ENCODE measurements around the gene DCC. TPM values are rescaled to one million over a fixed set of nuclear protein-coding genes. Genes with fewer than 3 reads are reported as not detected.

Gene DCC
- polyA plus RNA-seq, 4 donors, result 9.6 to 35.6 (median 10.8) TPM

GRCh38 chr18:53266850-53267249 is 926.9 kb downstream of the DCC start:
- DNase-seq (ENCODE audit: low read depth in 4 of 4, low spot score in 3 of 4), result no peak

DNA sequence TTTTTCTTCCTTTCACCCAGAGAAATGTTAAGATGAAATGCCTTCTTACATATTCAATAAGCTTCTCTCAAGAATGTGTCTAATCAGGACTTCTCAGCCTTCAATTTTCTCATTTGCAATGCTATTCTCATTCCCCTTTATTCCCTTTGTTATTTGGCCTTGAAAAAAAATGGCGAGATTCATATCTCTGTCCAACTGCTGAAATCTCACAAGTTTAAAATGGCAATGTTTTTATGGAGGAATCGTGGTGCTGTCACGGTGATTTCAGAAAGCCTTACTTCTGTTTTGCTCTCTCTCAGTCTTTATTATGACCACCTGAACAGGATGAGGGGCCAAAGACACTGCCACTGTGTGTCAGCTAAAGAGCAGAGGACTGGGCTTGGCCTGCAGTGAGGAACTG is 928.5 kb downstream of the DCC start:
- no peak for DNase-seq (ENCODE audit: low read depth in 4 of 4, low spot score in 3 of 4)

DNA sequence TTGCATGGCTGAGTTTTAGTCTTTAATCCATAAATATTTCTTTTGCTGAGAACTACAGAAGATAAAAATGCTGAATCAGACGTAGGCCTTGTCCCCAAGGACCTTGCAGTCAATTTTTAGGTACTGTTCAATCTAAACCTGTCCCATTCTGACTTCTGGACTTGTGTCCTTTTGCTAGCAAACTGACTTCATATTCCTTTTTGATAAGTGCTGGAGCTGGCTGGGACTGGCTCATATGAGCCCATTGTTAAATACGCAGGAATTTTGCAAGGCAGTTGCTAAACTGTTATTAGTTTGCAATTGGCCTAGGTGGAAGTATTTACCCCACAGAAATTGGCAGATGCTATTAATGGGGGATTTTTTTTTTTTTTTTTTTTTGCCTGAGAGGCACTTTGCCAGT is 941.4 kb downstream of the DCC start:
- DNase-seq (ENCODE audit: low read depth in 4 of 4, low spot score in 3 of 4), result no peak

DNA sequence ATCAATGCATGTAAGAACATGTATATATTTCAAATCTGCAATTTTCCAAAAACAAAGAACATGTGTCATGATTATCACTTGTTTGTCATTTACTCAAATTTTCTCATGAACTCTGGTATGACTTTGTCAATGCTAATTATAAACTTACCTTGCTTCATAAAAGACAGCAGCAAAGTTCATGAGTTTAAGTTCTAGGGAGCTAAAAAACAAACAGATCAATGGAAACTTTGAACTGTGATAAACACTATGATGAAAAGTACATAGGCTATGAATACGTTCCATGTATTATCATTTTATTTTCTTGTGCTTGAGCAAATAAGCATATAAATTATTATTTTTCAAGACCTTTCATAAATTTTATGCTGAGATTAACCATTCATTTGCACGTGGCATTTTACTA is 943.7 kb downstream of the DCC start:
- no peak for DNase-seq (ENCODE audit: low read depth in 4 of 4, low spot score in 3 of 4)

- peak in 3 of 4 donors; percentile 16 to 47 (median 18) for DNase-seq (ENCODE audit: low read depth in 4 of 4, low spot score in 3 of 4)
Measured at GRCh38 chr18:53305461-53305860, 965.5 kb downstream of the DCC start.

- no peak for DNase-seq (ENCODE audit: low read depth in 4 of 4, low spot score in 3 of 4)
Measured at GRCh38 chr18:53319628-53320027, 979.6 kb downstream of the DCC start.

DNA sequence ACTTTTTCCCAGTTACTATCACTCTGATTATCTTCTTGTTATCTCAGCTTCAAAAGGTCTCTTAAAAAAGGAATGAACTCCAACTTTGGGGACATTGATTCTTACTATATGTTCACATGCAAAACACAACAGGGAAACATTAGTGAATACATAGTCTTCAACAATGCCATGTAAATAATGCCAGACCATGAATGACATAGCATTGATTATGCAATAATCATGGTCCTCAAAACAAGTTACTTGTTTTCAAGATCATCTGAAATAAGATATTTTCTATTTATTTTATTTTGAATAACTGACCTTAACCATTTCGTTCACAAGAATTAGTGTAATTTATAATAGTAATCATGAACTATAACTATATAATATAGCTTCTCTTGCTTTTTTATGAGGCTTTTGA is 982.2 kb downstream of the DCC start:
- no peak for DNase-seq (ENCODE audit: low read depth in 4 of 4, low spot score in 3 of 4)

DNA sequence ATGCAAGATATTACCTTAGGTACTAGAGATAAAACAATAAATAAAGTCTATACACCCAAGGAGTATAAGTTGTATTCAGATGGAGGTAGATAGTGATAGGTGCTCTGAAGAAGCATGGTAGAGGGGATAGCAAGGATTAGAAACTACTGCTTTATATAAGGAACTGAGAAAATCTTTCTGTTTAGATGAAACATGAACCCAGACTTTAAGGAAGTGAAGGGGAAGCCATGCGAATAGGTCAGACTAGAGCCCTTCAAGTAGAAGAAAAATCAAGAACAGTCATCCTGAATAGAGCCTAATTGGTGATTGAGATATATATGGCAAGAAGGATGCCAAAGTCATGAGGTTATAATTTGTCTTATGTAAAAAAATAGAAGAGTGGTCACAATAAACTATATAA is 984.4 kb downstream of the DCC start:
- DNase-seq (ENCODE audit: low read depth in 4 of 4, low spot score in 3 of 4), result no peak

DNA sequence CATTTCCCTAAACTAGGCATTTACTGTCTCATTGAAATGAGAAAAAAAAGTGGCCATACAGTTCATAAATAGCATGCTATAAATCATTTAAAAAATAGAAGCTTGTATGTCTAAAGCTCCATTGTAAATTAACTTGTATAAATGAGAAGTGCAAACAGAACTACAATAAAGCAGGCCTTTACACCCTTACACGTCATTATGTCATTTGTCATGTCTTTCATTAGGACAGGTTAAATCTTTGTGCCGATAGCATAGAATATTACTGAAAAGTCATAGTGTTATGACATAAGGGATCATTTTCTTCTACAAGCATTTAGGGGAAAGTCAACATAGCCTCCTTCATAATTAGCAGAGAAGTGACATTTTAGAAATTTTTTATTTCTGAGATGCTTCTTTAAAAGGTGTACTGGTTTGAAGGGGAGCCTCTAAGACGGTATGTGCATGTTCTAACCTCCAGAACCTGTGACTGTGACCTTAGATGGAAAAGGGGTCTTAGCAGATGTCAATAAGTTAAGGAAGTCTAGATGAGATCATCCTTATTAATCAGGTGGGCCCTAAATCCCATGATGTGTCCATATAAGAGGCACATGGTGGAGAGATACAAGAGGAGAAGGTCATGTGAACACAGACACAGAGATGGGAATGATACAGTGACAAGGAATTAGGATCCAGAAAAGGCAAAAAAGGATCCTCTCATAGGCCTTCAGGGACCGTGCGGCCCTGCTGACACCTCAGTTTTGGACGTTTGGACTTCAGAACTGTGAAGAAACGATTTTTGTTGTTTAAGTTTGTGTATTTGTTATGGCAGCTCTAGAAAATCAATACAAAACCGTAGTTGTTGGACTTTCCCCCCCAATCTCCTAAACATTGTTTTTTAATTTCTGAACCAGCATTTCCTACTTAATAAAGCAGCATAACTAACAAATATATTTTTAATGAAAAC is 1020.8 kb downstream of the DCC start:
- no peak for DNase-seq (ENCODE audit: low read depth in 4 of 4, low spot score in 3 of 4)

- DNase-seq (ENCODE audit: low read depth in 4 of 4, low spot score in 3 of 4), result no peak
Measured at GRCh38 chr18:53375621-53376020, 1035.6 kb downstream of the DCC start.

GRCh38 chr18:53380063-53380639 is 1040.2 kb downstream of the DCC start:
- peak in 2 of 4 donors; percentile 38 to 41 for DNase-seq (ENCODE audit: low read depth in 4 of 4, low spot score in 3 of 4)

GRCh38 chr18:53382870-53383269 is 1042.9 kb downstream of the DCC start:
- no peak for DNase-seq (ENCODE audit: low read depth in 4 of 4, low spot score in 3 of 4)

DNA sequence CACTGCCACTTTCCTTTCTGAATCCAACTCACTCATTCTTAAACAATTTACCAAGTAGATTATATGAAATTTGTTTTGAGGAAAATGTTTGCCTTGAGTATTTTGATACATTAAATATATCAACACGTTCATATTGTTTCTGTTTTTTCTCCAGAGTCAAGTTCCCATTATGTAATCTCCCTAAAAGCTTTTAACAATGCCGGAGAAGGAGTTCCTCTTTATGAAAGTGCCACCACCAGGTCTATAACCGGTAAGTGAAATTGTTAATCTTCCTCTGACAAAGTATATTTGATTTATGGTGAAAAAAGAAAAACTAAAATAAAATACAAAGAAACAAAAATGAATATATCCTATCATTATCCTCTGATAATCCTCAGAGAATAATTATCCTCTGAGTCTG is 1045.9 kb downstream of the DCC start:
- no peak for DNase-seq (ENCODE audit: low read depth in 4 of 4, low spot score in 3 of 4)

DNA sequence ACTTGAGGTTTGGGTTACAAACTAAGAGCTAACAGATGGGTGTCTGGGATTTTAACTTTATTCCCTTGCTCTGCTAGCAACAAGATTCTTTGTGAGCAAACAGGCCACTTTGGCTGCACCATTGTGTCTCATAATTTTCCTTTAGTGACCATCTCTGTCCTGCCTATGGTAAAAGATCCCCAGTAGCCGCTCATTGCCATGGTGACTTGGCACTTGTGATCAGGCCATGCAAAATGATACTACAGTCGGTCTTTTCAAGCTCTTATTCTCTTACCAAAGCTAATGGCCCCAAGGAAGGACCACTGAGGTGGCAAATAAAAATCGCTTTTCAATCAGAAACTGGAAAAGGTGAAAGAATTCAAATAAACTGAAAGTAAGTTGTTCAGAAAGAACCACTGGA is 1047.6 kb downstream of the DCC start:
- no peak for DNase-seq (ENCODE audit: low read depth in 4 of 4, low spot score in 3 of 4)

DNA sequence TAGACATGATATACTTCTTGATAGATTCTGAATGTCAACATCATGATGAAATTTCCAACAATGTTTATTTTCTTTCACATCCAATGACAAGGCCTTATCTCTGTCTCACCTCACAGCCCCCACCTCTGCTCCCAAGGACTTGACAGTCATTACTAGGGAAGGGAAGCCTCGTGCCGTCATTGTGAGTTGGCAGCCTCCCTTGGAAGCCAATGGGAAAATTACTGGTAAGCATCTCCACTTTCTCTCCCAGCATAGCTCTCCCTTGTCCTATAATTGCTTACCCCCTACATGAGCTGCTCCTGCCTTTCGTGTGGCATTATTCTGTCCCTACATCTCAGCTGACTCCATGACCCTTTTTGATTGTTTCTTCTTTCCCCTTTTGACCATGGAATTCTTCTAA is 1062.7 kb downstream of the DCC start:
- no peak for DNase-seq (ENCODE audit: low read depth in 4 of 4, low spot score in 3 of 4)

GRCh38 chr18:53408271-53408670 is 1068.3 kb downstream of the DCC start:
- no peak for DNase-seq (ENCODE audit: low read depth in 4 of 4, low spot score in 3 of 4)

DNA sequence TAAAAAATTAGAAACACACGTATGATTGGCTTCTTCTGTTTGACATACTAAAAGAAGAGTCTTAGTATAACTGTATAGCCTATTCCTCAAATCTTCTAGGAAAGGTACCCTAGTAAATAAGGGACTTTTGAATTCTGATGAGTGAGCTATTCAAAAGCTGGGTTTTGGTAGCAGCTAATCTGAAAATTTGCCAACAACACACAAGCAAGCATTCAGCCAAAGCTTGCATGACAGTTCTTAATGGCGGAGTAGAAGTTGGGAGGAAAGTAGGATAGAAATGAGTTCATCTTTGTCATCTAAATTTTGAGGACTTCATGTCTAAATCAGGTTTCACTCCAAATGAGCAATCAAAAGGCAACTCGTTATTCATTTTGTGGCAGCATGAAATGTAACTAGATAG is 1071.5 kb downstream of the DCC start:
- no peak for DNase-seq (ENCODE audit: low read depth in 4 of 4, low spot score in 3 of 4)

DNA sequence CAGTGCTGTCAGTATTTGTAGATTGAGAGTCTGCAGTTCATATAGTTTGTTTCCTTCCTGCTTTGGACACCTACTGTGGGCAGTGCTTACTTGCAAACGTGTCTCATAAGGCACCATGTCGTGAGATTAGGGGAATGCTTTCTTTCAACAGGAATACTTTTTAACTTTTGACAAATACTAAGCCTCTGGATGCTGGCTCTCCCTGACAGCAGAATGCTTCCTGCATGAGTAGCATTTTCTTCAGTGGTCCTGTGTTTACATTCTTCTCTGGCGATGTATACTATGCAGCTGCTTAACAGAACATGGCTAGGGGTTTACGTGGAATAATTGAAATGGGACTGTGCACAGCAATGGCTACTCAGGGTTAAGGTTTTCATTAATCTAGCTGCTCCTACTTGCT is 1077.0 kb downstream of the DCC start:
- no peak for DNase-seq (ENCODE audit: low read depth in 4 of 4, low spot score in 3 of 4)

DNA sequence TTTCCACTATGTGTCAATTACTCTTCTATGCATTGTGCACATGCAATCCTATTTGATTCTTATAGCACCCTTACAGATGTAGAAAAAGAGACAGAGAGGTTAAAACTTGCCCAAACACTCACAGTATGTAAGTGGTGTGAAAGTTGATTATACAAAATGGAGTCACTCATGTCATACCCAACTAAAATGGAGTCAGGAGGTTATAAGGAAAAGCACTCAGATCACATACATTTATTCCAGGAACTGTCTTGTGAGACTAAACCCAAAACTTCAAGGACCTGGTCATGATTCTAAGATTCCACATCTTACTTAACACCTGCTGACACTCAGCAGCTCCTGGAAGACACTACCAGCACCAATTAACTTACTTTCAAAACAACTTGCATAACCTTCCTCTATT is 1081.9 kb downstream of the DCC start:
- DNase-seq (ENCODE audit: low read depth in 4 of 4, low spot score in 3 of 4), result no peak

GRCh38 chr18:53422896-53423295 is 1082.9 kb downstream of the DCC start:
- DNase-seq (ENCODE audit: low read depth in 4 of 4, low spot score in 3 of 4), result no peak

- no peak for DNase-seq (ENCODE audit: low read depth in 4 of 4, low spot score in 3 of 4)
Measured at GRCh38 chr18:53426666-53427184, 1086.7 kb downstream of the DCC start.
